Endothelial cell of umbilical vein (primary cell): ENCODE results near the gene SPO11.

Source experiments
- CTCF ChIP-seq, 2 donors: IDR thresholded peaks; 1 replicate in 1 of 2; 2 replicates in 1 of 2; pipeline ENCODE4 v1.5.1; 2011; ENCODE audit warnings: low read length in 2 of 2, mild to moderate bottlenecking in 2 of 2, moderate library complexity in 2 of 2, control low read depth in 1 of 2, inconsistent platforms in 1 of 2, low read depth in 1 of 2; ENCODE audit not compliant: insufficient read depth in 1 of 2; ENCODE audit errors: extremely low read depth in 1 of 2
- EZH2 ChIP-seq: IDR thresholded peaks from 2 replicates; pipeline ENCODE4 v1.6.1; 2012; ENCODE audit warnings: borderline replicate concordance, low read depth, mild to moderate bottlenecking, moderate library complexity, low read length, inconsistent platforms; ENCODE audit not compliant: severe bottlenecking
- FOS ChIP-seq: IDR thresholded peaks from 2 replicates; pipeline ENCODE4 v1.6.1; 2011; ENCODE audit warnings: mild to moderate bottlenecking, low read length, moderate library complexity, borderline replicate concordance; ENCODE audit not compliant: insufficient read depth
- POLR2A ChIP-seq: IDR thresholded peaks from 2 replicates; pipeline ENCODE4 v1.6.1; 2012; ENCODE audit warnings: low read depth, mild to moderate bottlenecking, control low read depth, low read length

GRCh38 chr20:57313951-57314350 lies 15.7 kb upstream of the SPO11 start:
- TF ChIP-seq EZH2, result no peak
- TF ChIP-seq CTCF (IDR thresholded peaks at IDR 0.05; ENCODE audit: extremely low read depth in 1 of 2, insufficient read depth in 1 of 2, low read depth in 1 of 2, low read length in 2 of 2), result no peak
- no peak for TF ChIP-seq POLR2A
- TF ChIP-seq FOS, result no peak
